Spleen (tissue), 7 donors: ENCODE results near the gene CTDSP2.

ENCODE experiments used
- POLR2AphosphoS5 ChIP-seq, 3 donors: sonication (generic); formaldehyde crosslinking; IDR thresholded peaks; one replicate each; pipeline ENCODE4 v1.5.1; 2017; ENCODE audit warnings: antibody characterized with exemption in 3 of 3
- TF ChIP-seq, protein P1 (sequence below), 11 experiments: fragments of 200-600 bp in 7 of 11; fragments of 450-650 bp in 4 of 11; sonication (generic) in 4 of 11; IDR thresholded peaks in 8 of 11; conservative IDR thresholded peaks in 3 of 11; 1 replicate in 7 of 11; 2 replicates in 4 of 11; pipeline versions ENCODE4 v1.4.0 to v1.8.0; 2016 to 2021; ENCODE audit warnings: antibody characterized with exemption in 11 of 11, inconsistent platforms in 4 of 11, mild to moderate bottlenecking in 1 of 11
- donor health status: DM: no; HTN: no; CAD: no; lungs with moderate emphysema.
- donor health status: DM: no; HTN: no; CAD: no.
- donor health status: DM: no; HTN: no; CAD: no.

DNA sequence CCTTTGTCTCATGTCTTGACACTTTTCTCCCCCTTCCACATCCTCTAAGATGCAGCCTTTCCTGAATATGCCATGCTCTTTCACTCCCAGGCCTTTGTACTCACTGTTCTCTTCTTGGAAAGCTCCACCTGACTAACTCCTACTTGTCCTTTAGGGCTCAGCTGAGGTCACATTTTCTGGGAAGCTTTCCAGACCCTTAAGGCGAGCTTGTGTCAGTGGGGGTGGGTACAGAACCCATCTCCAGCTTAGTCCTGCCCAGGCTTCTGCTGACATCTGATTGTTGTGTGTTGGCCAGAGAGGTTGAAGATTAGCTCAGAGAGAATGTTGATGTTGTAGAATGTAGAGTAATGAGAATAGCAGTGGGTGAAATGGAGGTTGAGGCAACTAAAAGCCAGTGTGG lies 66.8 kb downstream of the CTDSP2 start:
- TF ChIP-seq, protein P1, sequence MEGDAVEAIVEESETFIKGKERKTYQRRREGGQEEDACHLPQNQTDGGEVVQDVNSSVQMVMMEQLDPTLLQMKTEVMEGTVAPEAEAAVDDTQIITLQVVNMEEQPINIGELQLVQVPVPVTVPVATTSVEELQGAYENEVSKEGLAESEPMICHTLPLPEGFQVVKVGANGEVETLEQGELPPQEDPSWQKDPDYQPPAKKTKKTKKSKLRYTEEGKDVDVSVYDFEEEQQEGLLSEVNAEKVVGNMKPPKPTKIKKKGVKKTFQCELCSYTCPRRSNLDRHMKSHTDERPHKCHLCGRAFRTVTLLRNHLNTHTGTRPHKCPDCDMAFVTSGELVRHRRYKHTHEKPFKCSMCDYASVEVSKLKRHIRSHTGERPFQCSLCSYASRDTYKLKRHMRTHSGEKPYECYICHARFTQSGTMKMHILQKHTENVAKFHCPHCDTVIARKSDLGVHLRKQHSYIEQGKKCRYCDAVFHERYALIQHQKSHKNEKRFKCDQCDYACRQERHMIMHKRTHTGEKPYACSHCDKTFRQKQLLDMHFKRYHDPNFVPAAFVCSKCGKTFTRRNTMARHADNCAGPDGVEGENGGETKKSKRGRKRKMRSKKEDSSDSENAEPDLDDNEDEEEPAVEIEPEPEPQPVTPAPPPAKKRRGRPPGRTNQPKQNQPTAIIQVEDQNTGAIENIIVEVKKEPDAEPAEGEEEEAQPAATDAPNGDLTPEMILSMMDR (IDR thresholded peaks at IDR 0.05 in 8 of 11, conservative IDR thresholded peaks at IDR 0.05 in 3 of 11) = no peak
- TF ChIP-seq POLR2AphosphoS5 (IDR thresholded peaks at IDR 0.05) = no peak
